HepG2 (cell line): Measurements from ENCODE around the gene CD274. TPM values are rescaled to one million over a fixed set of nuclear protein-coding genes. Genes with fewer than 3 reads are reported as not detected.
A peak's percentile ranks its signal among the peaks of the same experiment; 100 is the strongest.

Source experiments
- BCL6 ChIP-seq: IDR thresholded peaks from 2 replicates; pipeline ENCODE4 v1.6.1; 2016; ENCODE audit warnings: missing genetic modification reagents, missing compliant biosample characterization
- DR1 ChIP-seq: sonication (generic); formaldehyde crosslinking; IDR thresholded peaks from 2 replicates; pipeline ENCODE4 v1.8.0; 2021; ENCODE audit warnings: mild to moderate bottlenecking, missing genetic modification reagents, inconsistent platforms
- ELF4 ChIP-seq: sonication (generic); formaldehyde crosslinking; IDR thresholded peaks from 2 replicates; pipeline ENCODE4 v1.5.0; 2020; ENCODE audit warnings: missing genetic modification reagents, mild to moderate bottlenecking, moderate library complexity, borderline replicate concordance
- GATAD1 ChIP-seq: IDR thresholded peaks from 2 replicates; pipeline ENCODE4 v1.6.1; 2016; ENCODE audit warnings: missing genetic modification reagents, missing compliant biosample characterization
- GFI1 ChIP-seq: sonication (generic); formaldehyde crosslinking; IDR thresholded peaks from 2 replicates; pipeline ENCODE4 v1.5.0; 2020; ENCODE audit warnings: missing genetic modification reagents, mild to moderate bottlenecking, borderline replicate concordance
- HMG20B ChIP-seq: conservative IDR thresholded peaks from 2 replicates; pipeline ENCODE4 v1.6.1; 2016; ENCODE audit warnings: missing genetic modification reagents, missing compliant biosample characterization
- MIXL1 ChIP-seq: IDR thresholded peaks from 2 replicates; pipeline ENCODE4 v1.6.1; 2016
- PHF21A ChIP-seq: sonication (generic); formaldehyde crosslinking; IDR thresholded peaks from 2 replicates; pipeline ENCODE4 v1.5.0; 2020; ENCODE audit warnings: mild to moderate bottlenecking, missing genetic modification reagents
- SAP130 ChIP-seq: IDR thresholded peaks from 2 replicates; pipeline ENCODE4 v1.6.1; 2016; ENCODE audit warnings: low read depth
- SOX6 ChIP-seq, 2 experiments: fragments of 450-650 bp in 1 of 2; sonication (generic) in 1 of 2; formaldehyde crosslinking in 1 of 2; IDR thresholded peaks; 2 replicates each; pipeline versions ENCODE4 v1.4.0 to v1.6.1; 2017 to 2020; ENCODE audit warnings: antibody characterized with exemption in 1 of 2, mild to moderate bottlenecking in 1 of 2, missing genetic modification reagents in 1 of 2
- SP4 ChIP-seq: sonication (generic); formaldehyde crosslinking; IDR thresholded peaks from 2 replicates; pipeline ENCODE4 v1.8.1; 2023; ENCODE audit warnings: mild to moderate bottlenecking, missing genetic modification reagents
- TSC22D2 ChIP-seq: sonication (generic); formaldehyde crosslinking; IDR thresholded peaks from 2 replicates; pipeline ENCODE4 v1.5.1; 2020; ENCODE audit warnings: missing genetic modification reagents, mild to moderate bottlenecking, borderline replicate concordance
- ZNF34 ChIP-seq: sonication (generic); formaldehyde crosslinking; IDR thresholded peaks from 2 replicates; pipeline ENCODE4 v1.4.0; 2020; ENCODE audit warnings: mild to moderate bottlenecking, missing genetic modification reagents, borderline replicate concordance
- ZNF607 ChIP-seq: sonication (generic); formaldehyde crosslinking; IDR thresholded peaks from 2 replicates; pipeline ENCODE4 v1.5.1; 2020; ENCODE audit warnings: missing genetic modification reagents, mild to moderate bottlenecking, borderline replicate concordance
- polyA plus RNA-seq, 8 experiments: library from polyadenylated mRNA; depleted of rRNA in 3 of 8; stranded (reverse) in 7 of 8; unstranded in 1 of 8; fragments of >200 nt; fragmentation: Illumina TruSeq in 4 of 8; extraction: Trizol in 4 of 8; gene quantifications; 2 replicates each; pipeline versions ENCODE4 v1.2.1 to v1.2.3, GENCODE V29; 2011 to 2016; ENCODE audit warnings: low read depth in 4 of 8, missing spikeins in 1 of 8, mixed read lengths in 1 of 8; ENCODE audit not compliant: insufficient read depth in 1 of 8
- total RNA-seq, 5 experiments: library from RNA; depleted of rRNA; stranded (reverse); fragments of >200 nt; fragmentation: Illumina TruSeq; extraction: Trizol; gene quantifications; 2 replicates each; pipeline ENCODE4 v1.2.3, GENCODE V29; 2016; ENCODE audit warnings: low read depth in 1 of 5
- TF ChIP-seq, protein P1 (sequence below): sonication (generic); formaldehyde crosslinking; IDR thresholded peaks from 2 replicates; pipeline ENCODE4 v1.4.0; 2020; ENCODE audit warnings: missing genetic modification reagents, borderline replicate concordance
- TF ChIP-seq, protein P2 (sequence below): IDR thresholded peaks from 2 replicates; pipeline ENCODE4 v1.6.1; 2016; ENCODE audit warnings: missing genetic modification reagents, missing compliant biosample characterization
- TF ChIP-seq, protein P3 (sequence below): IDR thresholded peaks from 2 replicates; pipeline ENCODE4 v1.6.1; 2016; ENCODE audit warnings: low read depth, borderline replicate concordance
- TF ChIP-seq, protein P4 (sequence below): sonication (generic); formaldehyde crosslinking; IDR thresholded peaks from 2 replicates; pipeline ENCODE4 v1.8.1; 2022; ENCODE audit warnings: mild to moderate bottlenecking, missing genetic modification reagents
- TF ChIP-seq, protein P5 (sequence below): sonication (generic); formaldehyde crosslinking; IDR thresholded peaks from 2 replicates; pipeline ENCODE4 v1.5.0; 2020; ENCODE audit warnings: missing genetic modification reagents
- TF ChIP-seq, protein P6 (sequence below): sonication (generic); formaldehyde crosslinking; IDR thresholded peaks from 2 replicates; pipeline ENCODE4 v1.4.0; 2020; ENCODE audit warnings: missing genetic modification reagents, mild to moderate bottlenecking, borderline replicate concordance

The CD274 gene
- total and polyA plus RNA-seq, 2 of the 13 experiments (the other 11 are each of a cell fraction or from before 2014, with no cell fraction given), result 0.17 to 0.49 TPM

DNA sequence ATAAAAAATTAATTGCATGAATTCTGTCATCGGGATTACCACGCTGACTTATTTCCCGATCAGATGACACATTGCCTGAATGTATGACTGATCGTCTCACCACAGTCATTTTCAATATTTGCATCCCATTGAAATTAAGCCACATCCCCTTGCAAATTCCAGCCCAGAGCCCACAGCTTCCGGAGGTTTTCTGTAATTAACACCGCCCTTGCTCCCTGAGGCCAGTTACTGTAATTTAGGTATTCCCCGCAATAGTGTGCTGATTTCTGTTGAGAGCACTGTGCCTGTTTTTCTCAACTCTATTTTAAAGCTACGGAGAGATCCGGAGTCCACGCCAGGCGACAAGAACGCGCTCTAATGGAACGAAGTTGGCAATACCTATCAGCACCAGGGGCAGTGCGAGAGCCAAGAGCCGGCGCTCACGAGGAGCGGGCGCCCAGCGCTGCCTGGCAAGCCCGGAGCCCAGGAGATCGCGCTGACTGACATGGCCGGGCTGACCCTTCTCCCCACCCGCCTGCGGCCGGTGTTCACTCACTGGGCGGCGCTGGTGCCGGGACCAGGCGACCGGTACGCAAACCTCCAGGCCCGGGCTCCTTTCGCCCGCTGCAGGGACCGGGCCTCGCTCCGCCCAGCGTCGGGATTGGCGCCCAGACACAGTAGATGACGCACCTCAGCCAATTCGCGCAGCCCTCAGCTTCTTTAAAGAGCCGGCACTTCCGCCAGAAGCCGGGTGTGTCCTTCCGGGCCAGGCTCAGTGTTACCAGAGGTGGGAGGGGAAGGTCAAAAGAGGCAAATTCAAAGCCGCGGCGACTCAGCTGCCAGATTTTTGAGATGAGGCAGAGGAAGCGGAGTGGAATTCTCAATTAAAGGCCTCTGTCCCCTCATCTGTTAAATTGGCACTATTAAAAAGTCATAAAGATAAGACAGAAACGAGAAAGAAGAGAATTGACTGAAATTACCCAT lies 12.8 kb upstream of the CD274 start, which contains the start of gene PLGRKT (continued):
- TF ChIP-seq, protein P1, sequence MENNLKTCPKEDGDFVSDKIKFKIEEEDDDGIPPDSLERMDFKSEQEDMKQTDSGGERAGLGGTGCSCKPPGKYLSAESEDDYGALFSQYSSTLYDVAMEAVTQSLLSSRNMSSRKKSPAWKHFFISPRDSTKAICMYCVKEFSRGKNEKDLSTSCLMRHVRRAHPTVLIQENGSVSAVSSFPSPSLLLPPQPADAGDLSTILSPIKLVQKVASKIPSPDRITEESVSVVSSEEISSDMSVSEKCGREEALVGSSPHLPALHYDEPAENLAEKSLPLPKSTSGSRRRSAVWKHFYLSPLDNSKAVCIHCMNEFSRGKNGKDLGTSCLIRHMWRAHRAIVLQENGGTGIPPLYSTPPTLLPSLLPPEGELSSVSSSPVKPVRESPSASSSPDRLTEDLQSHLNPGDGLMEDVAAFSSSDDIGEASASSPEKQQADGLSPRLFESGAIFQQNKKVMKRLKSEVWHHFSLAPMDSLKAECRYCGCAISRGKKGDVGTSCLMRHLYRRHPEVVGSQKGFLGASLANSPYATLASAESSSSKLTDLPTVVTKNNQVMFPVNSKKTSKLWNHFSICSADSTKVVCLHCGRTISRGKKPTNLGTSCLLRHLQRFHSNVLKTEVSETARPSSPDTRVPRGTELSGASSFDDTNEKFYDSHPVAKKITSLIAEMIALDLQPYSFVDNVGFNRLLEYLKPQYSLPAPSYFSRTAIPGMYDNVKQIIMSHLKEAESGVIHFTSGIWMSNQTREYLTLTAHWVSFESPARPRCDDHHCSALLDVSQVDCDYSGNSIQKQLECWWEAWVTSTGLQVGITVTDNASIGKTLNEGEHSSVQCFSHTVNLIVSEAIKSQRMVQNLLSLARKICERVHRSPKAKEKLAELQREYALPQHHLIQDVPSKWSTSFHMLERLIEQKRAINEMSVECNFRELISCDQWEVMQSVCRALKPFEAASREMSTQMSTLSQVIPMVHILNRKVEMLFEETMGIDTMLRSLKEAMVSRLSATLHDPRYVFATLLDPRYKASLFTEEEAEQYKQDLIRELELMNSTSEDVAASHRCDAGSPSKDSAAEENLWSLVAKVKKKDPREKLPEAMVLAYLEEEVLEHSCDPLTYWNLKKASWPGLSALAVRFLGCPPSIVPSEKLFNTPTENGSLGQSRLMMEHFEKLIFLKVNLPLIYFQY, result peak; percentile 65; the same call in 1 of the 2 replicates
- TF ChIP-seq GFI1 (CRISPR knock-in tag) (peak; percentile 78), GATAD1 (CRISPR knock-in tag) (peak; percentile 81), ZNF607 (peak; percentile 76), PHF21A (peak; percentile 91), ELF4 (CRISPR knock-in tag) (peak; percentile 58; the same call in 1 of the 2 replicates), SAP130 (peak; percentile 97), HMG20B (peak; percentile 44), DR1 (CRISPR knock-in tag) (peak; percentile 87), SP4 (CRISPR knock-in tag) (peak; percentile 46), MIXL1 (peak; percentile 47; the same call in 1 of the 2 replicates), TSC22D2 (no peak), SOX6 (IDR thresholded peaks at IDR 0.05) (no peak), SOX6 (CRISPR knock-in tag; IDR thresholded peaks at IDR 0.05) (peak; percentile 76), BCL6 (CRISPR knock-in tag) (no peak), ZNF34 (CRISPR knock-in tag) (peak; percentile 87)
- TF ChIP-seq, protein P2, sequence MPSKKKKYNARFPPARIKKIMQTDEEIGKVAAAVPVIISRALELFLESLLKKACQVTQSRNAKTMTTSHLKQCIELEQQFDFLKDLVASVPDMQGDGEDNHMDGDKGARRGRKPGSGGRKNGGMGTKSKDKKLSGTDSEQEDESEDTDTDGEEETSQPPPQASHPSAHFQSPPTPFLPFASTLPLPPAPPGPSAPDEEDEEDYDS (CRISPR knock-in tag), result peak; percentile 87
- TF ChIP-seq, protein P3, sequence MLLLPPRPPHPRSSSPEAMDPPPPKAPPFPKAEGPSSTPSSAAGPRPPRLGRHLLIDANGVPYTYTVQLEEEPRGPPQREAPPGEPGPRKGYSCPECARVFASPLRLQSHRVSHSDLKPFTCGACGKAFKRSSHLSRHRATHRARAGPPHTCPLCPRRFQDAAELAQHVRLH (CRISPR knock-in tag), result peak; percentile 20; the same call in 1 of the 2 replicates
- TF ChIP-seq, protein P4, sequence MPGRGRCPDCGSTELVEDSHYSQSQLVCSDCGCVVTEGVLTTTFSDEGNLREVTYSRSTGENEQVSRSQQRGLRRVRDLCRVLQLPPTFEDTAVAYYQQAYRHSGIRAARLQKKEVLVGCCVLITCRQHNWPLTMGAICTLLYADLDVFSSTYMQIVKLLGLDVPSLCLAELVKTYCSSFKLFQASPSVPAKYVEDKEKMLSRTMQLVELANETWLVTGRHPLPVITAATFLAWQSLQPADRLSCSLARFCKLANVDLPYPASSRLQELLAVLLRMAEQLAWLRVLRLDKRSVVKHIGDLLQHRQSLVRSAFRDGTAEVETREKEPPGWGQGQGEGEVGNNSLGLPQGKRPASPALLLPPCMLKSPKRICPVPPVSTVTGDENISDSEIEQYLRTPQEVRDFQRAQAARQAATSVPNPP (CRISPR knock-in tag), result peak; percentile 71; the same call in 1 of the 2 replicates
- TF ChIP-seq, protein P5, sequence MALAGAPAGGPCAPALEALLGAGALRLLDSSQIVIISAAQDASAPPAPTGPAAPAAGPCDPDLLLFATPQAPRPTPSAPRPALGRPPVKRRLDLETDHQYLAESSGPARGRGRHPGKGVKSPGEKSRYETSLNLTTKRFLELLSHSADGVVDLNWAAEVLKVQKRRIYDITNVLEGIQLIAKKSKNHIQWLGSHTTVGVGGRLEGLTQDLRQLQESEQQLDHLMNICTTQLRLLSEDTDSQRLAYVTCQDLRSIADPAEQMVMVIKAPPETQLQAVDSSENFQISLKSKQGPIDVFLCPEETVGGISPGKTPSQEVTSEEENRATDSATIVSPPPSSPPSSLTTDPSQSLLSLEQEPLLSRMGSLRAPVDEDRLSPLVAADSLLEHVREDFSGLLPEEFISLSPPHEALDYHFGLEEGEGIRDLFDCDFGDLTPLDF (CRISPR knock-in tag), result peak; percentile 63
- TF ChIP-seq, protein P6, sequence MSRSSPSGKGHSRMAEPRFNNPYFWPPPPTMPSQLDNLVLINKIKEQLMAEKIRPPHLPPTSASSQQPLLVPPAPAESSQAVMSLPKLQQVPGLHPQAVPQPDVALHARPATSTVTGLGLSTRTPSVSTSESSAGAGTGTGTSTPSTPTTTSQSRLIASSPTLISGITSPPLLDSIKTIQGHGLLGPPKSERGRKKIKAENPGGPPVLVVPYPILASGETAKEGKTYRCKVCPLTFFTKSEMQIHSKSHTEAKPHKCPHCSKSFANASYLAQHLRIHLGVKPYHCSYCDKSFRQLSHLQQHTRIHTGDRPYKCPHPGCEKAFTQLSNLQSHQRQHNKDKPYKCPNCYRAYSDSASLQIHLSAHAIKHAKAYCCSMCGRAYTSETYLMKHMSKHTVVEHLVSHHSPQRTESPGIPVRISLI (CRISPR knock-in tag), result peak; percentile 51; the same call in 1 of the 2 replicates
